Measurements from ENCODE around the gene LHFPL4.
"Not testable (repeated sequence)": the region's sequence is repeated elsewhere in the genome, so short reads cannot be mapped to it uniquely, and the experiment has no call there.

DNA sequence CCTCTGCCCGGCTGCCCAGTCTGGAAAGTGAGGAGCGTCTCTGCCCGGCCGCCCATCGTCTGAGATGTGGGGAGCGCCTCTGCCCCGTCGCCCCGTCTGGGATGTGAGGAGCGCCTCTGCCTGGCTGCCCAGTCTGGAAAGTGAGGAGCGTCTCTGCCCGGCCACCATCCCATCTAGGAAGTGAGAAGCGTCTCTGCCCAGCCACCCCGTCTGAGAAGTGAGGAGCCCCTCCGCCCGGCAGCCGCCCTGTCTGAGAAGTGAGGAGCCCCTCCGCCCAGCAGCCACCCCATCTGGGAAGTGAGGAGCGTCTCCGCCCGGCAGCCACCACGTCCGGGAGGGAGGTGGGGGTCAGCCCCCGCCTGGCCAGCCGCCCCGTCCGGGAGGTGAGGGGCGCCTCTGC lies 38.2 kb upstream of the LHFPL4 start:
- TF ChIP-seq, protein P1, sequence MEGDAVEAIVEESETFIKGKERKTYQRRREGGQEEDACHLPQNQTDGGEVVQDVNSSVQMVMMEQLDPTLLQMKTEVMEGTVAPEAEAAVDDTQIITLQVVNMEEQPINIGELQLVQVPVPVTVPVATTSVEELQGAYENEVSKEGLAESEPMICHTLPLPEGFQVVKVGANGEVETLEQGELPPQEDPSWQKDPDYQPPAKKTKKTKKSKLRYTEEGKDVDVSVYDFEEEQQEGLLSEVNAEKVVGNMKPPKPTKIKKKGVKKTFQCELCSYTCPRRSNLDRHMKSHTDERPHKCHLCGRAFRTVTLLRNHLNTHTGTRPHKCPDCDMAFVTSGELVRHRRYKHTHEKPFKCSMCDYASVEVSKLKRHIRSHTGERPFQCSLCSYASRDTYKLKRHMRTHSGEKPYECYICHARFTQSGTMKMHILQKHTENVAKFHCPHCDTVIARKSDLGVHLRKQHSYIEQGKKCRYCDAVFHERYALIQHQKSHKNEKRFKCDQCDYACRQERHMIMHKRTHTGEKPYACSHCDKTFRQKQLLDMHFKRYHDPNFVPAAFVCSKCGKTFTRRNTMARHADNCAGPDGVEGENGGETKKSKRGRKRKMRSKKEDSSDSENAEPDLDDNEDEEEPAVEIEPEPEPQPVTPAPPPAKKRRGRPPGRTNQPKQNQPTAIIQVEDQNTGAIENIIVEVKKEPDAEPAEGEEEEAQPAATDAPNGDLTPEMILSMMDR (IDR thresholded peaks at IDR 0.05), result not testable (repeated sequence)
- TF ChIP-seq EP300, POLR2AphosphoS5 (IDR thresholded peaks at IDR 0.05): not testable (repeated sequence)

Data from upper lobe of left lung (tissue), 4 donors.